ENCODE results near the gene MBOAT2.

Gene MBOAT2

GRCh38 chr2:8876628-8877027, 126.9 kb downstream of the MBOAT2 start:
- DNase-seq = no peak
- no peak for TF ChIP-seq CTCF (IDR thresholded peaks at IDR 0.05; ENCODE audit: low read depth, low read length)
- no peaks in the 10 kb centered on the region for H3K9me3 ChIP-seq
- H3K27me3 ChIP-seq = no peaks in the 10 kb centered on the region
- no peak overlapping the region for H3K4me3 ChIP-seq (ENCODE audit: low read depth, low read length)
- no peaks in the 10 kb centered on the region for H3K36me3 ChIP-seq
- H3K4me1 ChIP-seq = no peaks in the 10 kb centered on the region; the same call in 1 of the 2 replicates

- no peaks in the 10 kb centered on the region for H3K27me3 ChIP-seq
Measured at GRCh38 chr2:8872821-8873432, 130.6 kb downstream of the MBOAT2 start.

GRCh38 chr2:8870441-8870840, 133.0 kb downstream of the MBOAT2 start:
- Histone ChIP-seq H3K27me3 (no peaks in the 10 kb centered on the region), H3K4me3 (ENCODE audit: low read depth, low read length) (no peak overlapping the region), H3K36me3 (no peaks in the 10 kb centered on the region), H3K9me3 (no peaks in the 10 kb centered on the region), H3K4me1 (no peaks in the 10 kb centered on the region; the same call in 1 of the 2 replicates)
- TF ChIP-seq CTCF (IDR thresholded peaks at IDR 0.05; ENCODE audit: low read depth, low read length) = no peak
- no peak for DNase-seq

More at GRCh38 chr2:8872821-8873432, 130.6 kb downstream of the MBOAT2 start:
- Histone ChIP-seq H3K4me3 (ENCODE audit: low read depth, low read length) (no peak overlapping the region), H3K9me3 (no peaks in the 10 kb centered on the region), H3K36me3 (no peaks in the 10 kb centered on the region), H3K4me1 (no peaks in the 10 kb centered on the region; the same call in 1 of the 2 replicates)
- TF ChIP-seq CTCF (IDR thresholded peaks at IDR 0.05; ENCODE audit: low read depth, low read length) = peak; percentile 68
- no peak for DNase-seq

- Histone ChIP-seq H3K9me3 (no peaks in the 10 kb centered on the region), H3K27me3 (no peaks in the 10 kb centered on the region), H3K36me3 (no peaks in the 10 kb centered on the region), H3K4me1 (no peaks in the 10 kb centered on the region), H3K4me3 (ENCODE audit: low read depth, low read length) (no peak overlapping the region)
- no peak for DNase-seq
- no peak for TF ChIP-seq CTCF (IDR thresholded peaks at IDR 0.05; ENCODE audit: low read depth, low read length)
Measured at GRCh38 chr2:8867363-8867762, 136.1 kb downstream of the MBOAT2 start.

- Histone ChIP-seq H3K27me3 (no peaks in the 10 kb centered on the region), H3K4me3 (ENCODE audit: low read depth, low read length) (no peak overlapping the region), H3K36me3 (no peaks in the 10 kb centered on the region), H3K9me3 (no peaks in the 10 kb centered on the region), H3K4me1 (no peaks in the 10 kb centered on the region)
- no peak for TF ChIP-seq CTCF (IDR thresholded peaks at IDR 0.05; ENCODE audit: low read depth, low read length)
- DNase-seq = no peak
Measured at GRCh38 chr2:8863331-8863953, 140.0 kb downstream of the MBOAT2 start.

- H3K36me3 ChIP-seq = no peaks in the 10 kb centered on the region
- H3K27me3 ChIP-seq = no peaks in the 10 kb centered on the region
- no peaks in the 10 kb centered on the region for H3K4me1 ChIP-seq
- H3K4me3 ChIP-seq (ENCODE audit: low read depth, low read length) = no peak overlapping the region
- no peaks in the 10 kb centered on the region for H3K9me3 ChIP-seq
- no peak for DNase-seq
- TF ChIP-seq CTCF (IDR thresholded peaks at IDR 0.05; ENCODE audit: low read depth, low read length) = no peak
Measured at GRCh38 chr2:8862230-8862629, 141.3 kb downstream of the MBOAT2 start.
